Left lung (tissue), 10 donors: ENCODE data around the gene SFTPB. TPM values are rescaled to one million over a fixed set of nuclear protein-coding genes. Genes with fewer than 3 reads are reported as not detected.
A peak's percentile ranks its signal among the peaks of the same experiment; 100 is the strongest.

Experiments used
- ATAC-seq: fragments of 200-7000 bp; cut with Tn5 transposase; one replicate; pipeline ENCODE4 v1.9.1; 2020; ENCODE audit warnings: moderate library complexity
- DNase-seq, 4 donors: peaks; one replicate each; pipeline ENCODE4 v3.0.0-alpha.2; 2013 to 2020
- H3K27ac ChIP-seq, 2 donors: fragments of 200-600 bp; sonication (generic) in 1 of 2; one replicate each; pipeline versions ENCODE4 v1.5.0 to v1.8.0; 2020 to 2021
- H3K27me3 ChIP-seq, 2 donors: fragments of 200-600 bp; sonication (generic) in 1 of 2; one replicate each; pipeline versions ENCODE4 v1.5.0 to v1.8.0; 2020 to 2021
- H3K36me3 ChIP-seq, 2 donors: fragments of 200-600 bp; sonication (generic) in 1 of 2; one replicate each; pipeline versions ENCODE4 v1.5.0 to v1.8.0; 2020 to 2021
- H3K4me1 ChIP-seq, 2 donors: fragments of 200-600 bp; one replicate each; pipeline ENCODE4 v1.8.0; 2021
- H3K4me3 ChIP-seq, 2 donors: fragments of 200-600 bp; sonication (generic) in 1 of 2; one replicate each; pipeline versions ENCODE4 v1.5.0 to v1.8.0; 2020 to 2021; ENCODE audit warnings: mild to moderate bottlenecking in 1 of 2
- H3K9me3 ChIP-seq, 2 donors: fragments of 200-600 bp; sonication (generic) in 1 of 2; one replicate each; pipeline versions ENCODE4 v1.5.0 to v1.8.0; 2020 to 2021
- intact Hi-C, 2 donors: fragments of 100-400 bp; cut with DNase I; formaldehyde crosslinking; loops; one replicate each; pipeline versions ENCODE4 v1.11.2 to v1.14.2; 2022
- polyA plus RNA-seq, 6 donors: library from polyadenylated mRNA; unstranded; fragments of 120-200 nt; gene quantifications; one replicate each; pipeline ENCODE4 v1.2.1, GENCODE V29; 2013; ENCODE audit not compliant: insufficient read length in 6 of 6
- total RNA-seq, 2 donors: library from RNA; stranded (reverse); fragmentation: NEBNext Ultra II Directional; extraction: Animal tissue kit (Norgen Biotek cat#: 25700); gene quantifications; one replicate each; pipeline ENCODE4 v1.2.1, GENCODE V29; 2021
- TF ChIP-seq, protein P1 (sequence below), 2 donors: fragments of 200-600 bp; sonication (generic) in 1 of 2; IDR thresholded peaks; one replicate each; pipeline versions ENCODE4 v1.5.0 to v1.8.0; 2021; ENCODE audit warnings: antibody characterized with exemption in 2 of 2
- donor health status: DM: no; HTN: yes; CAD: no.
- donor health status: DM: no; HTN: no; CAD: no.

SFTPB gene
- total and polyA plus RNA-seq, 8 donors = 183 to 18,328 (median 525) TPM

- Histone ChIP-seq H3K9me3 (no peaks in the 10 kb centered on the region), H3K27ac (no peak overlapping the region), H3K36me3 (no peaks in the 10 kb centered on the region), H3K27me3 (no peaks in the 10 kb centered on the region), H3K4me3 (no peak overlapping the region), H3K4me1 (peaks cover 11 to 46% of the 10 kb centered on the region in 2 donors)
- ATAC-seq (no peak), DNase-seq (no peak)
- intact Hi-C loops = no loop called here
- TF ChIP-seq, protein P1, sequence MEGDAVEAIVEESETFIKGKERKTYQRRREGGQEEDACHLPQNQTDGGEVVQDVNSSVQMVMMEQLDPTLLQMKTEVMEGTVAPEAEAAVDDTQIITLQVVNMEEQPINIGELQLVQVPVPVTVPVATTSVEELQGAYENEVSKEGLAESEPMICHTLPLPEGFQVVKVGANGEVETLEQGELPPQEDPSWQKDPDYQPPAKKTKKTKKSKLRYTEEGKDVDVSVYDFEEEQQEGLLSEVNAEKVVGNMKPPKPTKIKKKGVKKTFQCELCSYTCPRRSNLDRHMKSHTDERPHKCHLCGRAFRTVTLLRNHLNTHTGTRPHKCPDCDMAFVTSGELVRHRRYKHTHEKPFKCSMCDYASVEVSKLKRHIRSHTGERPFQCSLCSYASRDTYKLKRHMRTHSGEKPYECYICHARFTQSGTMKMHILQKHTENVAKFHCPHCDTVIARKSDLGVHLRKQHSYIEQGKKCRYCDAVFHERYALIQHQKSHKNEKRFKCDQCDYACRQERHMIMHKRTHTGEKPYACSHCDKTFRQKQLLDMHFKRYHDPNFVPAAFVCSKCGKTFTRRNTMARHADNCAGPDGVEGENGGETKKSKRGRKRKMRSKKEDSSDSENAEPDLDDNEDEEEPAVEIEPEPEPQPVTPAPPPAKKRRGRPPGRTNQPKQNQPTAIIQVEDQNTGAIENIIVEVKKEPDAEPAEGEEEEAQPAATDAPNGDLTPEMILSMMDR (IDR thresholded peaks at IDR 0.05) = no peak
Measured at GRCh38 chr2:85682378-85682777, 14.4 kb upstream of the SFTPB start.

GRCh38 chr2:85681776-85682175, 13.8 kb upstream of the SFTPB start:
- TF ChIP-seq, protein P1 (IDR thresholded peaks at IDR 0.05) = no peak
- ATAC-seq = no peak
- Histone ChIP-seq H3K9me3 (no peaks in the 10 kb centered on the region), H3K36me3 (no peaks in the 10 kb centered on the region), H3K4me1 (peaks cover 11 to 46% of the 10 kb centered on the region in 2 donors), H3K27me3 (no peaks in the 10 kb centered on the region), H3K27ac (no peak overlapping the region), H3K4me3 (no peak overlapping the region)
- no peak for DNase-seq
- intact Hi-C loops = no loop called here

DNA sequence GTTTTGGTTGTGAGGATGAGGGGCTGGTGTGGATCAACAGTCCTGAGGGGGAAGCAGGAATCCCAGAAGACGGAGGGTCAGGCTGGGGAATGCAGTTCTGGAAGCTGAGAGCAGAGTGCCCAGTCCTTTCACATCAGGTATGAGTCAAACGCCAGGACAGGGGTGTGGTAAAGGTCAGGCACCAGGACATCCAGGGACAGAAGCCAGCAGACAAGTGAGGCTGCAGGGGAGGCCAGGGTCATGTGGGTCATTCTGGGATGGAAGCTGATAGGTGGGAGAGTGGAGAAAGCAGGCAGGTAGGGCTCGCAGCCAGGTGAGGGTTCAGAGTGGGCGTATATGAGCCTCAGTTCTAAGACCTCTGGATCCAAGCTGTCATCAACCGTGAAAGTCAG, 13.4 kb upstream of the SFTPB start:
- intact Hi-C loops = no loop called here
- Histone ChIP-seq H3K4me1 (peaks cover 15 to 47% of the 10 kb centered on the region in 2 donors), H3K36me3 (no peaks in the 10 kb centered on the region), H3K9me3 (no peaks in the 10 kb centered on the region), H3K4me3 (no peak overlapping the region), H3K27me3 (no peaks in the 10 kb centered on the region), H3K27ac (peak overlapping the region in 1 of 2 donors; percentile 0)
- DNase-seq (no peak), ATAC-seq (peak; percentile 32)
- TF ChIP-seq, protein P1 (IDR thresholded peaks at IDR 0.05) = no peak

DNA sequence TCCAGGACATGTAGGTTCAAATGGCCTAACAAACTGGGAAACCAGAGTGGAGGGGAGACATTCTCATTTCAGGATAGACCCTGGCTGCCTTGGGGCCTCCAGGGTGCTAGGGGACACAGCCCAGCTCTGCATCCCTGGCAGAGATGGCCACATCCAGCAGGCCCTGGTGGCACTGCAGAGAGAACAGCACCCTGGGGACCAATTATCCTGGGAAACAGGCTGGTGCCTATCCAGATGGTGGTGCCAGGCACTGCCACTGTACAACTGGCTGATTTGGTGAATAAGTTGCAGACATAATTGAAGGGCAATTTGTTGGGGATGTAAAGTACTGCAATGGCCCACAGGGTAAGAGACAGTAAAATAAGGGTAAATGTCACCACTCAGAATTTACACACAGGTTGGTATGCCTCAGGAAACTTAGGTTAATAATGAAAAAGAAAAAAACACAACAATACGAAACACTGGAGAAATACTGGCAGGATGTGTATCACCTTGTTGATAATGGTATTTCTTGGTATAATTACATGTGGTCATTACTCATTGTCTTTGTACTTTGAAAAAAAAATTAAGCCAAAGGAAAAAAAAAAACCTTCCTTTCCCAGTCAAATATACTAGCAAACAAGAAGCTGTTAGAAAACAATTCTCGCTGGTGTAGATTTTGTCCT, 12.8 kb upstream of the SFTPB start:
- intact Hi-C loops = no loop called here
- no peak overlapping the region for H3K4me3 ChIP-seq
- H3K36me3 ChIP-seq = no peaks in the 10 kb centered on the region
- no peaks in the 10 kb centered on the region for H3K27me3 ChIP-seq
- H3K4me1 ChIP-seq = peaks cover 17 to 52% of the 10 kb centered on the region in 2 donors
- no peaks in the 10 kb centered on the region for H3K9me3 ChIP-seq
- peak overlapping the region; percentile 0 to 26 for H3K27ac ChIP-seq
- DNase-seq = no peak
- TF ChIP-seq, protein P1 (IDR thresholded peaks at IDR 0.05) = no peak
- ATAC-seq = no peak

DNA sequence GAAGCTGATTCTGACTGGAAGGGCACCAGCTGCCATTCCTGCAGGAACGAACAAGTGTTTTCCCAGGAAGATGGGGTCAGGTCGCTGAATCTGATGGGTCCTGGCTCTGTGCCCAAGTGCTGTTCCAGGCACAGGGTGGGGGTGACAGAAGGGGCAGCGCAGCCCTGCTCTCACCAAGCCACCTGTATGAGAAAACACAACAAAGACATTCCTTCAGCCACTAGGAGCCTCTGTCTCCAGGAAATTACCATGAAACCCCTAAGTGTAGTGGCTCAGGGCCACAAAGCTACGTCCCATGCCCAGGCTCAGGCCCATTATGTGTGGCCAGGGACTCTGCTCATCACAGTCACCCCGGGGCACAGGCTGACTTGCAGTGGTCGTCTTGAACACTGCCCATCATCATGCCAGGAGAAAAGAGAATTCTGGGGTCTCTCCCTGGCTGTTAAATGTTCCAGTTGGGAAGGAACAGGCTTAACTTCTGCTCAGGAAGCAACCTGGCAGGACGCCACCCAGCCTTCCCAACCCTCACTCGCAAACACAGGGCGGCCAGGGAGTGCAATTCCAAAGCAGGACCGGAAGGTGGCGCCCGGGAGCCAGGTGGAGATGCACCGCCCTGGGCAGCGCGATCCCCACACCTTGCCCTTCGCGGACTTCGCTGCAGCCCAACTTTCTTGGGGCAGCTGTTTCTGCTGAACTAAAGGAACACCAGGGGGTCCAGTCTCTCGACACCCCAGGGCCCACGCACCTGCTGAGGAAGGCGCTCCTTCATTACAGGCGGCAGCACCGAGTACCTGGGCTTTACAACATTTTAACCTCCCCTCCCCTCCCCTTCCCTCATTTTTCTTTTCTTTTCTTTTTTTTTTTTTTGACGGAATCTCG, 11.0 kb upstream of the SFTPB start:
- Histone ChIP-seq H3K27ac (peak overlapping the region; percentile 59 to 78), H3K4me1 (peaks cover 17 to 69% of the 10 kb centered on the region in 2 donors)

More for the DNA sequence above, 11.0 kb upstream of the SFTPB start:
- Histone ChIP-seq H3K27me3 (no peaks in the 10 kb centered on the region), H3K4me3 (no peak overlapping the region), H3K36me3 (no peaks in the 10 kb centered on the region), H3K9me3 (no peaks in the 10 kb centered on the region)
- ATAC-seq (peak; percentile 91), DNase-seq (peak; percentile 78 to 98 (median 90))
- TF ChIP-seq, protein P1 (IDR thresholded peaks at IDR 0.05) = peak; percentile 98 to 99
- intact Hi-C loops = no loop called here
